K562 (cell line): ENCODE data around the gene SRM.

Experiments
- EGR1 ChIP-seq: fragments of 450-650 bp; conservative IDR thresholded peaks from 2 replicates; pipeline ENCODE4 v1.6.1; 2017; ENCODE audit warnings: mild to moderate bottlenecking
- RAD21 ChIP-seq, 2 experiments: fragments of 250-450 bp in 1 of 2; fragments of 450-650 bp in 1 of 2; sonication (Bioruptor Pico) in 1 of 2; formaldehyde crosslinking in 1 of 2; IDR thresholded peaks in 1 of 2; conservative IDR thresholded peaks in 1 of 2; 2 replicates each; pipeline versions ENCODE4 v1.4.0 to v1.8.0; 2020 to 2022; ENCODE audit warnings: mild to moderate bottlenecking in 2 of 2, moderate library complexity in 1 of 2
- ZBTB17 ChIP-seq: fragments of 450-650 bp; formaldehyde crosslinking; IDR thresholded peaks from 2 replicates; pipeline ENCODE4 v1.4.0; 2020; ENCODE audit warnings: mild to moderate bottlenecking
- ZFP30 ChIP-seq: fragments of 250-450 bp; sonication (Bioruptor Pico); IDR thresholded peaks from 2 replicates; pipeline ENCODE4 v1.8.0; 2022; ENCODE audit warnings: moderate library complexity, mild to moderate bottlenecking, inconsistent platforms, borderline replicate concordance
- ZNF239 ChIP-seq: fragments of 250-450 bp; sonication (Bioruptor Pico); IDR thresholded peaks from 2 replicates; pipeline ENCODE4 v1.4.0; 2020; ENCODE audit warnings: mild to moderate bottlenecking
- ZNF282 ChIP-seq: sonication (generic); formaldehyde crosslinking; IDR thresholded peaks from 2 replicates; pipeline ENCODE4 v1.8.1; 2023; ENCODE audit warnings: missing genetic modification reagents
- ZNF41 ChIP-seq: fragments of 250-450 bp; sonication (Bioruptor Pico); conservative IDR thresholded peaks from 2 replicates; pipeline ENCODE4 v1.4.0; 2020; ENCODE audit warnings: mild to moderate bottlenecking
- TF ChIP-seq, protein P1 (sequence below), 3 experiments: IDR thresholded peaks in 2 of 3; conservative IDR thresholded peaks in 1 of 3; 2 replicates each; pipeline ENCODE4 v1.5.1; 2011 to 2012; ENCODE audit warnings: low read length in 3 of 3, mild to moderate bottlenecking in 3 of 3, control low read depth in 2 of 3, improper control_type of control experiment in 1 of 3, inconsistent platforms in 1 of 3, low read depth in 1 of 3, mixed read lengths in 1 of 3, moderate library complexity in 1 of 3; ENCODE audit not compliant: insufficient read depth in 2 of 3
- TF ChIP-seq, protein P2 (sequence below): sonication (generic); formaldehyde crosslinking; IDR thresholded peaks from 2 replicates; pipeline ENCODE4 v1.8.1; 2023; ENCODE audit warnings: mild to moderate bottlenecking, missing genetic modification reagents

DNA sequence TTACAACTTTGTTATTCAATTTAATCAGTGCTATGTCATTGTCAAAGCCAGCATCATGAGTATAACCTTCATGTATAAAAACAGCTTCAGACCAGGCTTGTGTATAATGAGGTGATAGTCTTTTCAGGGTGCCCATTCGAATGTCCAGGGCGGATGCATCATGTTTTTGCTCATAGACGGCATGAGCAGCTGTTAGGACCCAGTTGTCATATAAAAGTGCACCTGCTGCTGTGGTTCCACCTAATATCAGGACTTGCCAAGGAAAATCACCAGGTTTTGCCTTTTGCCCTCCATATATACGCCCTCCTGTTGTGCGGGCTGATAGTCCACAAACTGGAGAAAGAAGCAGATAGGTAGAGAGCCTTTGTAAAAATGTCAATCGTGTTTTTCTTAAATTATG, 32.5 kb downstream of the SRM start:
- TF ChIP-seq EGR1 (no peak), ZNF282 (CRISPR knock-in tag) (no peak), ZNF239 (CRISPR knock-in tag) (no peak), ZNF41 (no peak), ZBTB17 (no peak), RAD21 (CRISPR knock-in tag; conservative IDR thresholded peaks at IDR 0.05 in 1 of 2, IDR thresholded peaks at IDR 0.05 in 1 of 2) (no peak), ZFP30 (CRISPR knock-in tag) (no peak)
- TF ChIP-seq, protein P1, sequence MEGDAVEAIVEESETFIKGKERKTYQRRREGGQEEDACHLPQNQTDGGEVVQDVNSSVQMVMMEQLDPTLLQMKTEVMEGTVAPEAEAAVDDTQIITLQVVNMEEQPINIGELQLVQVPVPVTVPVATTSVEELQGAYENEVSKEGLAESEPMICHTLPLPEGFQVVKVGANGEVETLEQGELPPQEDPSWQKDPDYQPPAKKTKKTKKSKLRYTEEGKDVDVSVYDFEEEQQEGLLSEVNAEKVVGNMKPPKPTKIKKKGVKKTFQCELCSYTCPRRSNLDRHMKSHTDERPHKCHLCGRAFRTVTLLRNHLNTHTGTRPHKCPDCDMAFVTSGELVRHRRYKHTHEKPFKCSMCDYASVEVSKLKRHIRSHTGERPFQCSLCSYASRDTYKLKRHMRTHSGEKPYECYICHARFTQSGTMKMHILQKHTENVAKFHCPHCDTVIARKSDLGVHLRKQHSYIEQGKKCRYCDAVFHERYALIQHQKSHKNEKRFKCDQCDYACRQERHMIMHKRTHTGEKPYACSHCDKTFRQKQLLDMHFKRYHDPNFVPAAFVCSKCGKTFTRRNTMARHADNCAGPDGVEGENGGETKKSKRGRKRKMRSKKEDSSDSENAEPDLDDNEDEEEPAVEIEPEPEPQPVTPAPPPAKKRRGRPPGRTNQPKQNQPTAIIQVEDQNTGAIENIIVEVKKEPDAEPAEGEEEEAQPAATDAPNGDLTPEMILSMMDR (IDR thresholded peaks at IDR 0.05 in 2 of 3, conservative IDR thresholded peaks at IDR 0.05 in 1 of 3; ENCODE audit: insufficient read depth in 2 of 3, low read depth in 1 of 3, low read length in 3 of 3), result no peak
- TF ChIP-seq, protein P2, sequence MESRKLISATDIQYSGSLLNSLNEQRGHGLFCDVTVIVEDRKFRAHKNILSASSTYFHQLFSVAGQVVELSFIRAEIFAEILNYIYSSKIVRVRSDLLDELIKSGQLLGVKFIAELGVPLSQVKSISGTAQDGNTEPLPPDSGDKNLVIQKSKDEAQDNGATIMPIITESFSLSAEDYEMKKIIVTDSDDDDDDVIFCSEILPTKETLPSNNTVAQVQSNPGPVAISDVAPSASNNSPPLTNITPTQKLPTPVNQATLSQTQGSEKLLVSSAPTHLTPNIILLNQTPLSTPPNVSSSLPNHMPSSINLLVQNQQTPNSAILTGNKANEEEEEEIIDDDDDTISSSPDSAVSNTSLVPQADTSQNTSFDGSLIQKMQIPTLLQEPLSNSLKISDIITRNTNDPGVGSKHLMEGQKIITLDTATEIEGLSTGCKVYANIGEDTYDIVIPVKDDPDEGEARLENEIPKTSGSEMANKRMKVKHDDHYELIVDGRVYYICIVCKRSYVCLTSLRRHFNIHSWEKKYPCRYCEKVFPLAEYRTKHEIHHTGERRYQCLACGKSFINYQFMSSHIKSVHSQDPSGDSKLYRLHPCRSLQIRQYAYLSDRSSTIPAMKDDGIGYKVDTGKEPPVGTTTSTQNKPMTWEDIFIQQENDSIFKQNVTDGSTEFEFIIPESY, result no peak
